GM12891 (cell line): ENCODE results near the gene S100A9.

Experiments
- POLR2A ChIP-seq: IDR thresholded peaks from 2 replicates; pipeline ENCODE4 v1.6.1; 2011; ENCODE audit warnings: low read depth, low read length, control low read depth
- POLR2AphosphoS5 ChIP-seq: IDR thresholded peaks from 2 replicates; pipeline ENCODE4 v1.6.1; 2011; ENCODE audit warnings: low read depth, low read length, control low read depth
- TAF1 ChIP-seq: IDR thresholded peaks from 2 replicates; pipeline ENCODE4 v1.6.1; 2011; ENCODE audit warnings: low read depth, low read length, control low read depth

DNA sequence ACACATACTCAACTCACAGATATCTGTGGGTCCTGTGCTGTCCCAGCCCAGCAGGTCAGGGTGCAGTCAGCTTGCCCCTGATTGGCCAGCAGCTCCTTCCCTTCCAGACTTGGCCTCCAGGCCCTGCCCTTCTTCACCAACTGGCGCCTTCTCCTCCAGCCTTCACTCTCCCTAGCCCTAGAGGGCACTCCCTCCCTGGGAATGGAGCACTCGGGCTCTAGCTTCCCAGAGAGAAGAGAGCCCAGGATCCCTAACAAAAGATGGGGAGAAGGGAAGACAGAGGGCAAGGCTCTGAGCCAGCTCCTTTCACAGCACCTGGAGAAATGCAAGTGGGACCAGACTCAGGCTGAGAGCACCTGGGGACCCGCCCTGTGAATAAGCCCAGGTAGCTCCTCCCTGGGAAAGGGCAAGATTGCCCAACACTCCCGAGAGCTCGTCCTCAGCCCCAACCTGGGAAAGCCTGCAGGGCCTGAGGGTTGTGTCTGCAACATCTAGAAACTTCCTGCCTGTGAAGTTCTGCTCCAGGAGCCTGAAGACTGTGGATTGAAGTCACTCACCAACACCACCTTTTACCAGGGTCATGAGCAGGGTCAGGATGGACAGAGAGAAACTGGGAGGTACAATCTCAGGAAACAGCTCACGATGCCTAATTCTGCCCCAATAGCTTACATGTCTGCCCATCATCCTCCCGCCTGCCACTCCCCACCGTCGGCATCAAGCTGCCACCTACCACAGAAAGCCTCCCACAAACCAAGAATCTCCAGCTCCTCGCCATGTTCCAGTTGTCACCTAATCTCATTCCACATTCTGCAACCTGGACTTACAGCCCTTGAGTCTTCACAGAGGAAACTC, 8.9 kb upstream of the S100A9 start, which contains the start of gene PGLYRP4:
- no peak for TF ChIP-seq POLR2AphosphoS5
- no peak for TF ChIP-seq POLR2A
- TF ChIP-seq TAF1: no peak
